ENCODE data around the gene ZDHHC24. TPM values are rescaled to one million over a fixed set of nuclear protein-coding genes. Genes with fewer than 3 reads are reported as not detected.

Gene ZDHHC24
- total RNA-seq, 4 donors from 2014 or later = 9.9 to 18.0 (median 14.7) TPM

GRCh38 chr11:66559142-66559865 is 13.5 kb upstream of the ZDHHC24 start:
- DNase-seq (ENCODE audit: low spot score in 2 of 2) = no peak
- TF ChIP-seq CTCF (IDR thresholded peaks at IDR 0.05) = no peak
- no peak for TF ChIP-seq POLR2A (IDR thresholded peaks at IDR 0.05)
- H3K4me3 ChIP-seq (ENCODE audit: low read depth, poor library complexity, severe bottlenecking) = no peak overlapping the region
- 16 to 21% methylated on average over 17 to 24 of the region's 50 CpGs for WGBS, 2 donors
- intact Hi-C loops (cut with DNase I; ENCODE audit: low total_unique reads) = no loop called here

- no peak overlapping the region for H3K4me3 ChIP-seq (ENCODE audit: low read depth, poor library complexity, severe bottlenecking)
- 89 to 92% methylated on average over 16 to 20 of the region's 24 CpGs for WGBS, 2 donors
- DNase-seq (ENCODE audit: low spot score in 2 of 2) = no peak
- no peak for TF ChIP-seq CTCF (IDR thresholded peaks at IDR 0.05)
- TF ChIP-seq POLR2A (IDR thresholded peaks at IDR 0.05) = no peak
- intact Hi-C loops (cut with DNase I; ENCODE audit: low total_unique reads) = no loop called here
Observed at GRCh38 chr11:66557733-66558326, 12.0 kb upstream of the ZDHHC24 start.

GRCh38 chr11:66556086-66556485 is 10.2 kb upstream of the ZDHHC24 start:
- no peak for TF ChIP-seq POLR2A (IDR thresholded peaks at IDR 0.05)
- no peak for TF ChIP-seq CTCF (IDR thresholded peaks at IDR 0.05)
- no peak overlapping the region for H3K4me3 ChIP-seq (ENCODE audit: low read depth, poor library complexity, severe bottlenecking)
- DNase-seq (ENCODE audit: low spot score in 2 of 2) = no peak
- intact Hi-C loops (cut with DNase I; ENCODE audit: low total_unique reads) = no loop called here
- WGBS, 2 donors = 83 to 87% methylated on average over 6 of the region's 7 CpGs

- no peak for TF ChIP-seq POLR2A (IDR thresholded peaks at IDR 0.05)
- no peak for TF ChIP-seq CTCF (IDR thresholded peaks at IDR 0.05)
- WGBS, 2 donors = 64 to 71% methylated on average over 3 of the region's 3 CpGs
- intact Hi-C loops (cut with DNase I; ENCODE audit: low total_unique reads) = no loop called here
- DNase-seq (ENCODE audit: low spot score in 2 of 2) = no peak
- H3K4me3 ChIP-seq (ENCODE audit: low read depth, poor library complexity, severe bottlenecking) = no peak overlapping the region
Observed at GRCh38 chr11:66555416-66555815, 9.6 kb upstream of the ZDHHC24 start.

DNA sequence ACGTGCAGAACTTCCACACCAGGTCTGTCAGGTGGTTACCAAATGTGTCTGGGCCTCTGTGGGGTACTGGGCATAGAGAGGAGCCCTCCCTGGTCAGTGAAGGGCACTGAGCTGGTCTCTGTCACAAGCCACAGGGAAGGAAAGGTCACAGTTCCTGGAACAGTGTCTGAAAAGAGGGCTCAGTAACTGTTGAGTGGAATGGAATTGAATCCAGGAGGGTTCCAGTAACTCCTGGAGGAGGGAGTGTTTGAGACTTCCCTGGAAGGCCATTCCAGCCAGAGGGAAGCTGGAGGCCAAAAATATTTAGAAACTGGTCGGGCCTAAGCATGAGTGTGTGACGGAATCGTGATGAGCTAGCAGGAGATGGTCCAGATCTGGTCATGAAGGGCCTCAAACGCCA is 8.8 kb upstream of the ZDHHC24 start:
- TF ChIP-seq CTCF (IDR thresholded peaks at IDR 0.05) = no peak
- no peak for TF ChIP-seq POLR2A (IDR thresholded peaks at IDR 0.05)
- no peak for DNase-seq (ENCODE audit: low spot score in 2 of 2)
- 68 to 83% methylated on average over 5 of the region's 5 CpGs for WGBS, 2 donors
- intact Hi-C loops (cut with DNase I; ENCODE audit: low total_unique reads) = no loop called here
- no peak overlapping the region for H3K4me3 ChIP-seq (ENCODE audit: low read depth, poor library complexity, severe bottlenecking)

Data from lower leg skin (tissue), 4 donors.